Measurements from ENCODE around the gene COQ8A. TPM values are rescaled to one million over a fixed set of nuclear protein-coding genes. Genes with fewer than 3 reads are reported as not detected.

The COQ8A gene
- polyA plus RNA-seq, 3 donors, result 32.2 to 39.2 (median 35.4) TPM

GRCh38 chr1:226971765-226972164 lies 31.7 kb downstream of the COQ8A start:
- no peak for DNase-seq

DNA sequence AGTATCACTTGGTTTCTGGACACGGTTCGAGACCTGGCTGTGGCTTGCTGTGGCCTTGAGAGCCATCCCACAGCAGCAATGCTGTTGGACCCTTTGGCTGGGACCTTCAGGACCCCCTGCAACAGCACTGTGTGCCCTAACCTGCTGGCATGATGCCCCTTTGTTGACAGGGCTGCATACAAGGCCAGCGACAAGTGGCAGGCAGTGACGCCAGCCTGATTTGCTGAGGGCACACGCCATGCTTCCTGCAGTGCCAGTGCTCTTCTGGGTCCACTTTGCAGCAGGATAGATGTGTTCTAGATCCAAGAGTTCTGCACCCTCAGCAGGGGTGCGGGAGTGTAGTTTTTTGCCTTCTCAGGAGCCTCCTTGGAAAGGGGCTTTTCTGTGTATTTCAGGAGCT lies 32.8 kb downstream of the COQ8A start:
- DNase-seq, result no peak

- no peak for DNase-seq
These were observed 33.3 kb downstream of the COQ8A start for GRCh38 chr1:226973371-226973897.

- DNase-seq, result no peak
These were observed 33.9 kb downstream of the COQ8A start for GRCh38 chr1:226973898-226974543.

DNA sequence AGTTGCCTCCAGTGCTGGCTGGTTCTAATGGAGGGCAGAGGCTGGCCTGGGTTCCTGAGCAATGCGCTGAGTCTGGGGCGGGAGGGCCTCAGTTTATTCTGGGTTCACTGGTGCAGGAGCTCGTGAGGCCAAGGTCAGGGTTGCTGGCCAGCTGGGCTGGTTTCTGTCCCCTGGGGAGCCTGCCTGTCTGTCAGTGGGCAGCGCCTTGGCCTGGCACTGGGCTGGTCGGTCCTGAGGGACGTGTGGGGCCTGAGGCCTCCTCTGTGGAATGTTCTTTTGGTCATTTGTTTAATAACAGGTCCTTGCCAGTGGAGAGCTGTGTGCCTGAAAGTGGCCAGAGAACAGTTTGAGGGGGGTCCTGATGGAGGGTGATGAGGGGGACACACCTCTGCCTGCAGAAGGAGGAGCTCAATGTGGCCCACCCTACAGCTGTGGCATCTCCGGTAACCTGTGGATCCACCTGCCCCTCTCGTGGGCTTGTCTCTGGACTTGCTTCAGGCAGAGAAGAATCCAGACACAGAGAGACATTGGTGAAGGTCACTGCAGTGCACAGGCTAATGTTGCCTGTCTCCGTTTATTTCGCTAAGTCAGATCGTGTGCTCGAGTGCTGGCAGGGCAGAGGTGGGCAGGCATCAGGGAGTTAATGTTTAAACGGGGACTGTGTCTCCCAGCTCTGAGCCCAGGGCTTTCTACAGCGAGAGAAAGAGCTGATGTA lies 34.6 kb downstream of the COQ8A start:
- peak; percentile 29 for DNase-seq

- no peak for DNase-seq
These were observed 35.5 kb downstream of the COQ8A start for GRCh38 chr1:226975259-226976250.

DNA sequence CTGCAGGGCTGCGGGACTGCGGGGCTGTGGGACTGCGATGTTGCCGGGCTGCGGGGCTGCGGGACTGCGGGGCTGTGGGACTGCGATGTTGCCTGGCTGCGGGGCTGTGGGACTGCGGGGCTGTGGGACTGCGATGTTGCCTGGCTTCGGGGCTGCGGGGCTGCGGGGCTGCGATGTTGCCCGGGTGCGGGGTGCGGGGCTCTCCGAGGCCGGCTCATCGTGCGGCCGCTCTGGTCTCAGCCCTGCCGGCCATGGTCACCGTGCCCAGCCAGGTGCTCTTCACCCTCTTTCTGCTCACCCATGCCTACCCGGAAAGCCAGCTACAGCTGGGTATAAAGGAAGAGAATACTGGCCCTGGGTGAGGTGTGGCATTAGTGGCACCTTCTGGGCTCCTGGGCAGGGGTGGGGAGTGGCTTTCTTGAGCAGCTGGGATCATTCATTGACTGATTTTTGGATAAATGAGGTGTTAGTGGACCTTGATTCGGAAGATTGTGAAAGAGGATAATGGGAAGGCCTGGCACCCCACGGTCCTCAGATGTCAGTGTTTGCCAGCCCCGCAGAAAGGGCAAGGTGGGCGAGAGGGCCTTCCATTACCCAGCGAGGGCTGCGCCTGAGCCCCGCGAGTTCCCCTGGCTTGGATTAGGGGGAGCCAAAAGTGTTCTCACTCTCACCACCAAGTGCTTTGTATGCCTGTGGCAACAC lies 36.3 kb downstream of the COQ8A start:
- DNase-seq, result no peak

DNA sequence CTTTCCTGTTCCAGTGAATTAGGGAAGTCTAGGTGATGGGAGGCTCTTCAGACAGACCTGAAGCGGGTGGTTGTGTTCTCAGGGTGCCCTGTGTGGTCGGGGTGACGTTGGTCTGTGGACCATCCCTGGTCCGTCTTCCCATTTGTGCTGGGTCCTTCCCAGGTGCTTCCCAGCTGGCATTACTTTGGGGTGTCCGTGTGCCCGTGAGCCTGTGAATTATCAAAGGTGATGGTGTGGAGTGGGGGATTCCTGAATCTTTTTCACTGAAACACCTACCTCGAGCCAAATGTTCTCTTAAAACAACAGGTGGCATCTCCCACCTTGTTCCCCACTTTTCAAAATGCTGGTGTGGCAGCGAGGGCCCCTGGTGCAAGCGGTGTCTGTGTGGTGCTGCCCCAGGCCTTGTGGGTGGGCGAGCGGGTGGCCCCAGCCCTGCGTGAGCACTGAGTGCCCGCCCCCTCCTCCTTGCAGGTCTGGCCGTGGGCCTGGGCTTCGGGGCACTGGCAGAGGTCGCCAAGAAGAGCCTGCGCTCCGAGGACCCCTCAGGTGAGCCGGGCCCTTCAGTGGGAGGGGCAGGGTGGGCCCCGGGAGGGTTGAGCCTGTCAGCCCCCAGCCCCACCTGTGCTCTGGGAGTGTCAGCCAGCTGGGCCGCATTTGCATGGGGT lies 37.0 kb downstream of the COQ8A start:
- DNase-seq, result no peak

- DNase-seq, result no peak
These were observed 37.7 kb downstream of the COQ8A start for GRCh38 chr1:226977643-226978431.

- DNase-seq, result no peak
These were observed 38.5 kb downstream of the COQ8A start for GRCh38 chr1:226978432-226979114.

DNA sequence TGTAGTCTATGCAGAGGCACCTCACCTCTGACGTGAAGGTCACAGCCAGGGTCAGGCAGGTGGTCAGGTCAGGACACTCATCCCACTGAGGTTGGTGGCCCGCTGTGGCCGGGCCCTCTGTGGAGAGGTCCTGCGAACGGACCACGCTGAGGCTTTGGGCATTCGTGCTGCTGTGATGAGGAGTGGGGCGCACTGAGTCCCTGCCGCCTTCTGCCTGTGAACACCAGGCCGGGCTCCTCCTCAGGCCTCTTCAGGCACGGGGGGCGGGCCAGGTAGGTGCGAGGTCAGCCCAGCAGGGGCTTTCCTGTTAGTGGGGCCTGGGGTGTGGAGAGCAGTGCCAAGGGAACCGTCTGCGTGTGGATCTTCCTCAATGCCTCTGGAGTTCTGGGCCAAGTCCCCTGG lies 39.0 kb downstream of the COQ8A start:
- no peak for DNase-seq

DNA sequence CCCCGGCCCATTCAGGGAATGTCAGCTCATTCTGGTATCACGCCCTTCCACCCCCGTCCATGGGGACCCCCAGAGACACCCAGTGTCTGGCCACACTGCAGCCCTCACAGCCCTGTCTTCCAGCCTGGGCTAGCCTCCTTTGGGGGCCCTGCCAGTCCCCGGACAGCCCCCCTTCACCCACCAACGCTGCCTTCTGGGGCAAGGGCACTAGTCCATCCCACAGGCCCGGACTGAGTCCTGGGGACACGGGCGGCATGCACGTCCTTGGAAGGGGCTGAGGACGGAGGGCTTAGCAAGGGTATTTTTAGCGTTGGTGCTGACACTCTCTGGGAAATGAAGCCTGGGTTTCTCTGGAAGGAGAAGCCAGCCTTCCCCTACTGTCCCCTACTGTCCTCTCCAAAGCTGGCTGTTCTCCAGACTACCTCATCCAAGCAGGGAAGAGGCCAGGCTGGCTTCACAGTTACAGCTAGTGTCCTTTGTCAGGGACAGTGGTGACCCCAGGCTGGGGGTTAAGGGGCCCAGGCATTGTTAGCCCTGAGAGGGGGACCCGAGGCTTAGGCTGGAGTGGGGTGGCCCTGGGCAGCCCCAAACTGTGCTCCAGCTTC lies 39.5 kb downstream of the COQ8A start:
- DNase-seq, result no peak

GRCh38 chr1:226980122-226980560 lies 40.0 kb downstream of the COQ8A start:
- DNase-seq, result no peak

DNA sequence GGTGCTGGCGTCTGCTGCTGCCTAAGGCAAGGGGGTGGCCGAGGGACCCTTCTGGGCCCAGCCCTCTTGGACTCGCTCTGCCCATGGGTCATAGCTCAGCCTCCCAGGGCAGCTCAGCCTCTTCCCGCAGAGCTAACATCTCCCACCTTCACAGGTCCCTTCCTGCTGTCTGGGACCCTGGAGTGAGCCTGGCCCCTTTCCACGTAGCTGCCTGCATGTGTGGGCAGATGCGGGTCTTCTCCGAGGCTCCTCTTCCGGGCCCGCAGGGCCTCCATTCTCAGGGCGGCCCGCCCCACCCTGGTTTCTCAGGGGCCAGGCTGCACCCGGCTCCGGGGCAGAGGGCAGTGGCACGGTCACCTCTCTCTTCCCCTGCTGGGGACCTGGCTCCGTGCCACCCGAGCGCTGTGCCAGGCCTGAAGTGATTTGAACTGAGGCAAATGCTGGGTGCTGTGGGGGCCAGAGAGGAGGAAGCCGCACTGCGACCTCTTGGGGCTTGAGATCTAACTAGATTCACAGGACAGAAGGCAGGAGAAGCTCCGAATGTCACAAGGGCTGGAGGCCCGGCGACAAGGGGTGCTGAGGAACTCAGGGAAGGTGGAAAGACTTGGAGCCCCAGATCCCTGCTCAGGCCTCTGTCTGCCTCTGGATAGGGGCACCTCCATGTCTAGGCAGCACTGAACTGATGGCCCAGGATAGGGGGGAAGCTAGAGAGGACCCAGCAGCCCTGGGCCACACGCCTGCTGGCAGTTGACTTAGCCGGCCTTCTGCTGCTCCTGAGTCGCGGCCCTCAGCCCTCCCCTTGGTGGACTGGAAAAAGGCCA lies 40.7 kb downstream of the COQ8A start:
- DNase-seq, result no peak

GRCh38 chr1:226981386-226981817 lies 41.3 kb downstream of the COQ8A start:
- DNase-seq, result no peak

GRCh38 chr1:226981838-226982237 lies 41.7 kb downstream of the COQ8A start:
- DNase-seq, result no peak

DNA sequence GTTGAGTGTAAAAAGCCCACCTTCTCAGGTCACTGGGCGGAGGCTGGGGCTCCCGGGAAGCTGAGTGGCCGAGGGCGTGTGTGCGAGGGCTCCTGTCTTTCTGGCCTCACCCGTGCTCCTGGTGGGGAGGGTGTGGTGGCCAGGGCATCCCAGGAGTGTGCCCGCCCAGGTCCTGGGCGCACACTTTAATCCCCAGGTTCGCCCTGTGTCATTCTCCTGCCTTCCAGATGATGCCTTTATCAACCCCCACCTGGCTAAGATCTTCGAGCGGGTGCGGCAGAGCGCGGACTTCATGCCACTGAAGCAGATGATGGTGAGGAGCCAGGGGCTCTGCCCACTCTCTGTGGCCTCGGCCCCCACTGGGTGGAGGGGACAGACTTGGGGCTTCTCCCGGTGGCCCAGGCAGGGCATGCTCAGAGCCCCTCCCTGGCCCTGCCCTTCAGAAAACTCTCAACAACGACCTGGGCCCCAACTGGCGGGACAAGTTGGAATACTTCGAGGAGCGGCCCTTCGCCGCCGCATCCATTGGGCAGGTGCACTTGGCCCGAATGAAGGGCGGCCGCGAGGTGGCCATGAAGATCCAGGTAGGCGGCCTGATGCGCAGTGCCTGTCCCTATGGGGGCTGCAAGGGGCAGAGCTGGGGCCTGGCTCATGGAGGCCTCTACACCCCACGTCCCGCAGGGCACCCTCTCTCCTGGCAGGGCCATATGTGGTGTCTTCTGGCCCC lies 42.5 kb downstream of the COQ8A start:
- no peak for DNase-seq

Data from renal pelvis (tissue), 4 donors.